HG03469 (cell line): ENCODE data around the gene ZNF543.
"Not testable (repeated sequence)": the region's sequence is repeated elsewhere in the genome, so short reads cannot be mapped to it uniquely, and the experiment has no call there.

Experiments
- ATAC-seq: cut with Tn5 transposase; IDR thresholded peaks from one replicate; pipeline ENCODE4 v1.9.1; 2021; ENCODE audit warnings: mild to moderate bottlenecking, moderate library complexity, moderate number of reproducible peaks; ENCODE audit not compliant: unreplicated experiment

The ZNF543 gene

DNA sequence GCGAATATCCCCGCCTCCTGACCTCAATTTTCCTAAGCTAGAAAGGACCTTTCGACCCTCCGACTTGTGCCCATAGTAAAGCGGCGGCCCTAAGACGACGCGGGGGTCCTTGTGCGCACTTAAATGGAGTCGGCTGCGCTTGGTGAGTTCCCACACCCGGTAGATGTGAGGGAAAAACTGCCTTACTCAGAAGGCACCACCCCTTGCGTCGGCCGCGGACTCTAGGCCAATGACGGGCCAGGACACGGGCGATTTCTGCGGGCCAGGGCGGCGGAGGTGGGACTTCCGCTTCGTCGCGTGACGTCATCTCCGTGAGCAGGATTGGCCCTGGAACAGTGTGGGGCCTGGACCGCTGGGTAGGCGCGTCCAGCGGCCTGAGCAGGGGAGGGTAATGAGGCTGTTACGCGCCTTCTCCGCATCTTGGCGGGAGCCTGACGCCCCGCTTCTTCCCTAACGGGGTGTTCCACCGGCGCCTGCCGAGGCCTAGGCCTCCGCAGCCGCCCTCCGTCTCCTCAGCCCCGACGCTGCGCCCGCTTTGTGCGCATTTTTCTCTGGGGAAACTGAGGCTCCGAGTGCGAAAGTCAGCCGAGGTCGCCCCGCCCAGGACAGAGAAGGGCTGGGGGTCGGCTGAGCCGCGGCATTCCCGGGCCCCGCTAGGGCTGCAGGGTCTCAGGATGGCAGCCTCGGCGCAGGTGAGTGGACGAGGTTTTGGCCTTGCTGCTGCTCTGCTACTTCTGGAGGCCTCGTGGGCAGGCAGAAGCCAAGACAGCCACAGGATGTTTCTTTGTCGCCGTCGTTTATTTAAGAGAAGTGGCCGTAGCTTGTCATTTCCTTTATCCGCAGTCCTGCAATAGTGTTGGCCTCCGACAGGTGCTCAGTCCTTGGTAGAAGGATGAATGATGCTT lies at the start of gene ZNF543:
ZNF543 (plus strand) TSS at position 293 of the 905 bp plus-strand sequence; CDS start at position 675, 382 bp downstream.
- peak; percentile 91 for ATAC-seq

GRCh38 chr19:57271280-57271679 lies 49.0 kb upstream of the ZNF543 start:
- no peak for ATAC-seq

DNA sequence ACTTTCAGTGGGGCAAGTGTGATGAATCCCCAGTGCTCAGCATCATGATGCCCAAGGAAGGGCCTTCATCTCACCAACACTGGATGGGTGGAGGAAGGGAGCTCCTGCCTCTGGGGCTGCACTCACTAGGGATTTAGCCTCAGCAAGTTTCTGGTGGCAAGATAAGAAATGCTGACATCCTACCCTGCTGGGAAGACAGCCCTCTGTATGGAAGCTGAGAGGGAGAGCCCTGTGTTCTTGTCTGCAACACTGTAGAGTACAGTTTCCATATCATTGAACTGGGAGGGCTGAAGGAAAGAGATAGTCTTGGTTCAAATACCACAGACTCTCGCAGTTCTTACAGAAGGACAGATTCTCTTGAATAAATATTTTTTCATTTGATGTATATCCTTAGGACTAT lies 47.3 kb upstream of the ZNF543 start:
- no peak for ATAC-seq

DNA sequence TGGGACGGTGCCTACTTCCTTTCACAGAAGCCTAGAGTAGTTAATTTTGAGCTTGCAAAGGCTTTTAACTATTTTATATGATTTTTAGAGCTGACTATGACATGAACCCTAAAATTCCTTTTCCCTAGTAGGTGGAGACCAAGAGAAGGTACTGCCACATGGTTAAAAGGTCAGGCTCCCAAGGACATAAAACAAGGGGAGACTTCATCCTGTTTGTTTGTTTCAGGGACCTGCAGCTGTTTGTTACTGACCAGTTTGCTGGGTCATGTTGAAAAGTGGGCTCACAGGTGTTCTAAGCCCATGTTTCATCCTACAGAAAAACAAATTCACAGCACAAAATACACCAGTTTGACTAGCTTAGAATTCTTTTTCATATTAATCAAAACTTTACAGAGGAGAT lies 43.8 kb upstream of the ZNF543 start:
- no peak for ATAC-seq

- ATAC-seq: not testable (repeated sequence)
Observed at GRCh38 chr19:57278481-57278880, 41.8 kb upstream of the ZNF543 start.

GRCh38 chr19:57279418-57280164 lies 40.7 kb upstream of the ZNF543 start:
- ATAC-seq: peak; percentile 36

DNA sequence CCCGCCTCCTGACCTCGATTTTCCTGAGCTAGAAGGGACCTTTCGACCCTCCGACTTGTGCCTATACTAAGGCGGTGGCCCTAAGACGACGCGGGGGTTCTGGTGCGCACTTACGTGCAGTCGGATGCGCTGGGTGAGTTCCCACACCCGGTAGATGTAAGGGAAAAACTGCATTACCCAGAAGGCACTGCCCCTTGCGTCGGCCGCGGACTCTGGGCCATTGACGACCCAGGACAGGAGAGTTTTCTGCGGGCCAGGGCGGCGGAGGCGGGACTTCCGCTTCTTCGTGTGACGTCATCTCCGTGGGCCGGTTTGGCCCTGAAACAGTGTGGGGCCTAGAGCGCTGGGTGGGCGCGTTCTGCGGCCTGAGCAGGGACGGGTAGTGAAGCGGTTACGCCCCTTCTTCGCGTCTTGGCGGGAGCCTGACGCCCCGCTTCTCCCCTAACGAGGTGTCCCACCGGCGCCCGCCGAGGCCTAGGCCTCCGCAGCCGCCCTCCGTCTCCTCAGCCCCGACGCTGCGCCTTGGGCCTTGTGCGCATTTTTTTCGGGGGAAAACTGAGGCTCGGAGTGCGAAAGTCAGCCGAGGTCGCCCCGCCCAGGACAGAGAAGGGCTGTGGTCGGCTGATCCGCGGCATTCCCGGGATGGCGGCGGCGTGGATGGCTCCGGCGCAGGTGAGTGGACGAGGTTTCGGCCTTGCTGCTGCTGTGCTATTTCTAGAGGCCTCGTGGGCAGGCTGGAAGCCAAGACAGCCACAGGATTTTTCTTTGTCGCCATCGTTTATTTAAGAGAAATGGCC lies 39.9 kb upstream of the ZNF543 start, which contains the start of gene ZNF460:
ZNF460 (plus strand) TSS at position 321 of the 797 bp plus-strand sequence; CDS start at position 643, 322 bp downstream.
- peak; percentile 44 for ATAC-seq

DNA sequence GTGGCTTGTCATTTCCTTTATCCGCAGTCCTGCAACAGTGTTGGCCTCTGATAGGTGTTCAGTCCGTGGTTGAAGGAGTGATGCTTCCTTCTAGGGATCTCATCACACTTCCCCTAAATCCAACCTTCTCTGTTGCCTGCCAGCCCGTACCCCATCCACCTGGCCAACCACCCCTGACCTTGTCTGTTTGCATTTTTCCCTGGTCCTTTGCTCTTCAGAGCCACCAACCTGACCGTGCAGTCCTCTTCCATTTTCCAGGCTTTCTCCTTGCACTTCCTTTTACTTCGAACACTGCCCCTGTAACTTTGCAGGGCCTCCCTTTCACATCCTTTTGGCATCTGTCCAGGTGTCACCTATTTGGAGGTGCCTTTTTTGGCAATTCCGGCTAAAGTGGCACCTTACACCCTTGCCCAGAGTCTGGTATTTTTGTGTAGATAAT lies 39.3 kb upstream of the ZNF543 start:
- no peak for ATAC-seq

DNA sequence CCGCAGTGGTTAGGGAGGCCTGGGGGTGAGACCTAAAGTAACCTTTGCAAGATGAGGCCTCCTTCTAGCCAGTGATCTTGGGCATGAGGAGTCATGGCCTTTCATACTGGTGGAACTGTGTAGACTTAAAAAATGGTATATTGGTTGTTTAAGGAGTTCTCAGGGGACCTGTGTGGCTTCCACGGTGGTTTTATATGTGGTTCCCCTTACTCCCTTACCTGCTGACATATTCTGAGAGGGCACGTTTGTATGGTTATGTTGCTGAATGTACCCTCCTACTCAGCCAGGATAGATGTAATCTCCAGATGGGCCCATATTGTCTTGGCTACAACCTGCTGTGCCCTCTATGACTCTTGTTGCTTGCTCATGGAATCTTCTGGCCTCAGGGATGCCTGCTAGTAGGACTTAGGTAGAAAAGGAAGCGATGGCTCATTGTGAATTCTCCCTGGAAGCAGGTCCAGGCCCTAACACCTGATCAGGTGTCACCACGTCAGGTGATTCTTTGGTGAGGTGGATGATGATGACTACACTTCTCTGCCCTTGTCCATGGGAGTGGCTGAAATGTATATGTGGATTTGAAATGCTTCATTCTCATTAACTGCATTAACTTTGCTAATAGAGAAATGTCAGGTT lies 38.1 kb upstream of the ZNF543 start:
- ATAC-seq: no peak

- no peak for ATAC-seq
Observed at GRCh38 chr19:57288373-57288772, 31.9 kb upstream of the ZNF543 start.

DNA sequence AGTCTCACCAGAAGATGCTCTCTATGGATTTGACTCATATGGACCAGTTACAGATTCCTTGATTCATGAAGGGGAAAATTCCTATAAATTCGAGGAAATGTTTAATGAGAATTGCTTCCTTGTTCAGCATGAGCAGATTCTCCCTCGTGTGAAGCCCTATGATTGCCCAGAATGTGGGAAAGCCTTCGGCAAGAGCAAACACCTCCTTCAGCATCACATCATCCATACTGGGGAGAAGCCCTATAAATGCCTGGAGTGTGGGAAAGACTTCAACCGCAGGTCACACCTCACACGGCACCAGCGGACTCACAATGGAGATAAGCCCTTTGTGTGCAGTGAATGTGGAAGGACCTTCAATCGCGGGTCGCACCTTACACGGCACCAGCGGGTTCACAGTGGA lies 29.3 kb upstream of the ZNF543 start:
- ATAC-seq: no peak

- ATAC-seq: no peak
Observed at GRCh38 chr19:57292547-57292946, 27.7 kb upstream of the ZNF543 start.

- no peak for ATAC-seq
Observed at GRCh38 chr19:57293719-57294118, 26.6 kb upstream of the ZNF543 start.

GRCh38 chr19:57302020-57302465 lies 18.2 kb upstream of the ZNF543 start:
- no peak for ATAC-seq

- no peak for ATAC-seq
Observed at GRCh38 chr19:57302727-57303401, 17.4 kb upstream of the ZNF543 start.

GRCh38 chr19:57305056-57305455 lies 15.2 kb upstream of the ZNF543 start:
- ATAC-seq: no peak

DNA sequence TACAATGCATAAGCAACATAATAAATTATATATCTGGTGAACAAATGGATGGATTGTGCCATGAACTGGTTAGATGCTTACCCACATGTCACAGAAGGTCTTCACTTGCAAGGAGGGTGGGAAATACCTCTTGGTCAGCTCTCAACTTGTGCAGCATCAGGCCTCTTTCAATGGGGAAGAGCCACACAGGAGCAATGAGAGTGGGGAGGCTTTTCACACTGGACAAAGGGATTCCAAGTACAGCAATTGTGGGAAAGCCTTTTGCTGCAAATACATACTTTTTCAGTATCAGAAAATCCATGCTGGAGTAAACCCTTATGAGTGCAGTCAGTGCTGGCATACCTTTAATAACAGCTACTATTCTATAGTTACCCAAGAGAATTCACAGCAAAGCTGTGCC lies 11.8 kb upstream of the ZNF543 start:
- no peak for ATAC-seq

DNA sequence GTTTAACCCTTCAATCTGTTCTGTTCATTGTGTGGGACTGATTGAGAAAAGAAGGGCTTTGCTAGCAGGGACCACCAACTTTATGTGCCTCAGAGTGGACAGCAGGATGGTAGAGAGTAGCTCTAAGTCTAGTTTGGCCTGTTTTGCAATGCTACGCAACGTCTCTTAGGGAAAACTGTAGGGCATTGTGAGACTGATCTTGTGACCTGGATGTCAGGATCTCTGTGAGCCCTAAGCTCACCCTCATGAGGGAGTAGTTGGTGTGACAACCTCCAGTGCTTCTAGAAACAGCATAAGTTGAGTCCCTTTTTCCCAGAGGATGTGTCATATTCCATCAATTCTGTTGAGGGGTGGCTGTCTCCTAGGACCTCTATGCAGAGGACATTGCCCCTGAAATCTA lies 9.5 kb upstream of the ZNF543 start:
- ATAC-seq: no peak

DNA sequence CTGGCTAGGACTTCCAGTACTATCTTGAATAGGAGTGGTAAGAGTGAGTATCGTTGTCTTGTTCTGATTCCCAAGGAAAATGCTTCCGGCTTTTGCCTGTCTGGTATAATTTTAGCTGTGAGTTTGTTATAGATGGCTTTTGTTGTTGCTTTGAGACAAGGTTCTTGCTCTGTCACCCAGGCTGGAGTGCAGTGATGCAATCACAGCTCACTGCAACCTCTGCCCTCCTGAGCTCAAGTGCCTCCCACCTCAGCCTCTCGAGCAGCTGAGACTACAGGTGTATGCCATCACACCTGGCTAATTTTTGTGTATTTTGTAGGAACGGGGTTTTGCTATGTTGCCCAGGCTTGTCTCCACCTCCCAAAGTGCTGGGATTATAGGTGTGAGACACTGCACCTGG lies 6.1 kb upstream of the ZNF543 start:
- ATAC-seq: no peak

DNA sequence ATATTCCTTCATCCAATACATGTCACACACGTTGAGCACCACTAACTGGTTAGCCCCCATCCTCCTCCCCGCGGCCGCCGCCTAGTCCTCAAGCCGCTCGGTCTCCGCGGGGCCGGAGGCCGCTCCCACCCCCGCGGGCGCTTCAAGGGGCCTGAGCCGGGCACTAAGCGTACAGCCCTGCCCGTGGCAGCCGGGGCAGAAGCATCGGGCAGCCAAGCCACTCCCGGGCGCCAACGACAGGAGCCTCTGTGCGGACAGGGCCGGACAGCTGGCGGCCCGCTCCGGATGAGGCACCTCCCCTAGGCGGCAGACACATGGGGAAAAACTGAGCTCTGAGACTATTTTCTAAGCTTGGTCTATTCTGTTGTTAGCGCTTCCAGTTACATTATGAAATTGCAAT lies 2.8 kb upstream of the ZNF543 start:
- ATAC-seq: no peak
